Measurements from ENCODE around the gene DTX3L.
"Not testable (repeated sequence)": the region's sequence is repeated elsewhere in the genome, so short reads cannot be mapped to it uniquely, and the experiment has no call there.

DNA sequence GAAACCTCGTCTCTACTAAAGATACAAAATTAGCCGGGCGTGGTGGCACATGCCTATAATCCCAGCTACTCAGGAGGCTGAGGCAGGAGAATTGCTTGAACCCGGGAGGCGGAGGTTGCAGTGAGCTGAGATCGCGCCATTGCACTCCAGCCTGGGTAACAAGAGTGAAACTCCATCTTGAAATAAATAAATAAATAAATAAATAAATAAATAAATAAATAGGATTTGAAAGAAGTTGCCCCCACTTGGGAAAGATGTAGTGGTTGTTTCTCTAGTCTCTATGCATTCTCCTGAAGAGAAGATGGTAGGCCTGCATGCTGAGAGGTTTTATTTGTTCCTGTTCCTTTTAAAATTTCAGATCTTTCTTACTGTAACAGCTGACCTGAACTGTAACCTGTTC lies 4.0 kb downstream of the DTX3L start:
- TF ChIP-seq CTCF (conservative IDR thresholded peaks at IDR 0.05; ENCODE audit: low read length); EZH2phosphoT487 (IDR thresholded peaks at IDR 0.05; ENCODE audit: borderline replicate concordance): not testable (repeated sequence)
